ENCODE measurements around the gene NDRG3.
"Not testable (repeated sequence)": the region's sequence is repeated elsewhere in the genome, so short reads cannot be mapped to it uniquely, and the experiment has no call there.

Gene NDRG3

GRCh38 chr20:36641506-36641843 lies 104.4 kb downstream of the NDRG3 start:
- no peak for DNase-seq

GRCh38 chr20:36638876-36639400 lies 107.0 kb downstream of the NDRG3 start:
- not testable (repeated sequence) for DNase-seq

- DNase-seq: no peak
Measured at GRCh38 chr20:36634342-36634741, 111.5 kb downstream of the NDRG3 start.

- no peak for DNase-seq
Measured at GRCh38 chr20:36633285-36633772, 112.6 kb downstream of the NDRG3 start.

- no peak for DNase-seq
Measured at GRCh38 chr20:36632487-36633284, 113.2 kb downstream of the NDRG3 start.

GRCh38 chr20:36632147-36632486 lies 113.8 kb downstream of the NDRG3 start:
- DNase-seq: no peak

GRCh38 chr20:36631646-36632045 lies 114.2 kb downstream of the NDRG3 start:
- no peak for DNase-seq

GRCh38 chr20:36629719-36630681 lies 115.9 kb downstream of the NDRG3 start:
- DNase-seq: no peak

GRCh38 chr20:36628076-36628475 lies 117.8 kb downstream of the NDRG3 start:
- DNase-seq: no peak

GRCh38 chr20:36624944-36625324 lies 121.0 kb downstream of the NDRG3 start:
- DNase-seq: no peak

GRCh38 chr20:36624068-36624943 lies 121.6 kb downstream of the NDRG3 start:
- no peak for DNase-seq

- DNase-seq: no peak
Measured at GRCh38 chr20:36623444-36623843, 122.4 kb downstream of the NDRG3 start.

- no peak for DNase-seq
Measured at GRCh38 chr20:36620917-36621316, 125.0 kb downstream of the NDRG3 start.

GRCh38 chr20:36614781-36615557 lies 130.9 kb downstream of the NDRG3 start:
- DNase-seq: no peak

GRCh38 chr20:36613974-36614373 lies 131.9 kb downstream of the NDRG3 start:
- DNase-seq: no peak

GRCh38 chr20:36611625-36612024 lies 134.3 kb downstream of the NDRG3 start:
- no peak for DNase-seq

- DNase-seq: not testable (repeated sequence)
Measured at GRCh38 chr20:36608388-36608728, 137.5 kb downstream of the NDRG3 start.

- no peak for DNase-seq
Measured at GRCh38 chr20:36607586-36608387, 138.1 kb downstream of the NDRG3 start.

- DNase-seq: no peak
Measured at GRCh38 chr20:36606158-36607066, 139.5 kb downstream of the NDRG3 start.

Measured in midbrain (tissue), 1 donor.